HL-60 (cell line): ENCODE results near the gene AZU1.
A peak's percentile ranks its signal among the peaks of the same experiment; 100 is the strongest.

Experiments used
- DNase-seq, 2 experiments: peaks; one replicate each; pipeline ENCODE4 v3.0.0-alpha.2; 2010 to 2020; ENCODE audit warnings: low read depth in 1 of 2, low spot score in 1 of 2
- H3K27ac ChIP-seq: fragments of 250-450 bp; sonication (Bioruptor Pico); replicated peaks from 2 replicates; pipeline ENCODE4 v1.5.1; 2020; ENCODE audit warnings: mild to moderate bottlenecking, moderate library complexity
- H3K27me3 ChIP-seq: fragments of 250-450 bp; sonication (Bioruptor Pico); 2 replicates; pipeline ENCODE4 v1.5.1; 2021; ENCODE audit warnings: mild to moderate bottlenecking, moderate library complexity; ENCODE audit not compliant: insufficient read depth, poor library complexity, severe bottlenecking
- H3K4me3 ChIP-seq: replicated peaks from 2 replicates; pipeline ENCODE4 v1.5.1; 2011; ENCODE audit warnings: mild to moderate bottlenecking, control low read depth, low read length; ENCODE audit not compliant: insufficient read depth
- CTCF ChIP-seq: IDR thresholded peaks from one replicate; pipeline ENCODE4 v1.5.1; 2011; ENCODE audit warnings: low read length, control low read depth, inconsistent platforms; ENCODE audit not compliant: insufficient read depth
- GABPA ChIP-seq: IDR thresholded peaks from 2 replicates; pipeline ENCODE4 v1.6.1; 2012; ENCODE audit warnings: low read depth
- POLR2AphosphoS5 ChIP-seq: IDR thresholded peaks from 2 replicates; pipeline ENCODE4 v1.6.1; 2012; ENCODE audit warnings: low read depth
- REST ChIP-seq: IDR thresholded peaks from 2 replicates; pipeline ENCODE4 v1.6.1; 2012; ENCODE audit warnings: low read depth; ENCODE audit not compliant: insufficient replicate concordance
- SPI1 ChIP-seq: IDR thresholded peaks from 2 replicates; pipeline ENCODE4 v1.6.1; 2012; ENCODE audit warnings: low read depth, mild to moderate bottlenecking, borderline replicate concordance

The AZU1 gene

GRCh38 chr19:855566-856120, 28.0 kb downstream of the AZU1 start:
- Histone ChIP-seq H3K27ac (no peak overlapping the region), H3K4me3 (no peak overlapping the region), H3K27me3 (no peaks in the 10 kb centered on the region)
- TF ChIP-seq CTCF (no peak), SPI1 (no peak), POLR2AphosphoS5 (peak; percentile 56; the same call in 1 of the 2 replicates), REST (no peak)
- DNase-seq: no peak

- no peak for TF ChIP-seq REST
- TF ChIP-seq POLR2AphosphoS5: peak; percentile 20; the same call in 1 of the 2 replicates
- no peaks in the 10 kb centered on the region for H3K27me3 ChIP-seq
- H3K4me3 ChIP-seq: no peak overlapping the region
- no peak for DNase-seq
- no peak overlapping the region for H3K27ac ChIP-seq
Measured at GRCh38 chr19:858284-858683, 30.6 kb downstream of the AZU1 start.

GRCh38 chr19:858868-859843, 31.5 kb downstream of the AZU1 start, which contains the start of gene CFD:
Gene CFD (plus strand): TSS chr19:859664. CDS start chr19:859690, 26 bp downstream.
- peak in 1 of 2 experiments; percentile 88 for DNase-seq
- Histone ChIP-seq H3K27ac (peak within 1 kb of the TSS; percentile 44), H3K27me3 (no peaks in the 10 kb centered on the region), H3K4me3 (peak within 1 kb of the TSS; percentile 60)
- TF ChIP-seq CTCF (no peak), REST (peak; percentile 51), POLR2AphosphoS5 (peak; percentile 98), GABPA (no peak), SPI1 (peak; percentile 85)
